K562 (cell line): Measurements from ENCODE around the gene CHMP2A. TPM values are rescaled to one million over a fixed set of nuclear protein-coding genes. Genes with fewer than 3 reads are reported as not detected.

Experiments
- BCOR ChIP-seq: fragments of 450-650 bp; IDR thresholded peaks from 2 replicates; pipeline ENCODE4 v1.6.1; 2016
- BDP1 ChIP-seq: IDR thresholded peaks from 3 replicates; pipeline ENCODE4 v1.6.1; 2011; ENCODE audit not compliant: insufficient read length, insufficient read depth
- E2F6 ChIP-seq, 2 experiments: IDR thresholded peaks; 2 replicates each; pipeline ENCODE4 v1.6.1; 2011; ENCODE audit warnings: borderline replicate concordance in 1 of 2, control low read depth in 1 of 2, low read depth in 1 of 2, low read length in 1 of 2, mild to moderate bottlenecking in 1 of 2, mixed read lengths in 1 of 2, moderate library complexity in 1 of 2; ENCODE audit not compliant: insufficient read depth in 1 of 2, insufficient read length in 1 of 2, poor library complexity in 1 of 2, severe bottlenecking in 1 of 2; ENCODE audit errors: extremely low read depth in 1 of 2
- ESRRB ChIP-seq: fragments of 250-450 bp; sonication (Bioruptor Pico); IDR thresholded peaks from 2 replicates; pipeline ENCODE4 v1.5.0; 2020; ENCODE audit warnings: mild to moderate bottlenecking, moderate library complexity, borderline replicate concordance
- GMEB1 ChIP-seq: fragments of 250-450 bp; sonication (Bioruptor Pico); IDR thresholded peaks from 2 replicates; pipeline ENCODE4 v1.4.0; 2020; ENCODE audit warnings: mild to moderate bottlenecking
- NEUROD1 ChIP-seq: fragments of 150-350 bp; IDR thresholded peaks from 2 replicates; pipeline ENCODE4 v1.6.1; 2014; ENCODE audit warnings: borderline replicate concordance, low read length, low read depth; ENCODE audit not compliant: partially characterized antibody
- PHB ChIP-seq: fragments of 250-450 bp; sonication (Bioruptor Pico); IDR thresholded peaks from 2 replicates; pipeline ENCODE4 v1.5.0; 2021
- RHOXF2B ChIP-seq: fragments of 250-450 bp; sonication (Bioruptor Pico); conservative IDR thresholded peaks from 2 replicates; pipeline ENCODE4 v1.5.1; 2021
- SAP30 ChIP-seq: fragments of 200-600 bp; sonication (generic); IDR thresholded peaks from 2 replicates; pipeline ENCODE4 v1.6.1; 2012; ENCODE audit warnings: borderline replicate concordance, low read depth, mild to moderate bottlenecking, moderate library complexity, low read length, control low read depth, inconsistent platforms; ENCODE audit not compliant: insufficient read depth, poor library complexity, severe bottlenecking
- SMARCA4 ChIP-seq: fragments of 450-650 bp; IDR thresholded peaks from 2 replicates; pipeline ENCODE4 v1.6.1; 2016
- TRIM28 ChIP-seq: fragments of 450-650 bp; IDR thresholded peaks from 2 replicates; pipeline ENCODE4 v1.6.1; 2017
- XRCC5 ChIP-seq: fragments of 200-400 bp; formaldehyde crosslinking; IDR thresholded peaks from 2 replicates; pipeline ENCODE4 v1.6.1; 2017; ENCODE audit warnings: low read depth, mild to moderate bottlenecking, low read length
- ZBED1 ChIP-seq: IDR thresholded peaks from 2 replicates; pipeline ENCODE4 v1.6.1; 2014
- ZBTB26 ChIP-seq: fragments of 450-650 bp; formaldehyde crosslinking; IDR thresholded peaks from 2 replicates; pipeline ENCODE4 v1.4.0; 2022; ENCODE audit warnings: missing genetic modification characterization
- ZNF12 ChIP-seq: sonication (generic); formaldehyde crosslinking; IDR thresholded peaks from 2 replicates; pipeline ENCODE4 v1.4.0; 2020; ENCODE audit warnings: mild to moderate bottlenecking, missing genetic modification reagents
- ZNF239 ChIP-seq: fragments of 250-450 bp; sonication (Bioruptor Pico); IDR thresholded peaks from 2 replicates; pipeline ENCODE4 v1.4.0; 2020; ENCODE audit warnings: mild to moderate bottlenecking
- ZZZ3 ChIP-seq: fragments of 450-650 bp; IDR thresholded peaks from 2 replicates; pipeline ENCODE4 v1.6.1; 2016; ENCODE audit warnings: antibody characterized with exemption, mild to moderate bottlenecking, moderate library complexity
- polyA plus RNA-seq, 8 experiments: library from polyadenylated mRNA; depleted of rRNA in 4 of 8; stranded (reverse) in 5 of 8; unstranded in 3 of 8; fragments of >200 nt; fragmentation: Nextera tagmentation in 2 of 8; fragmentation: Illumina TruSeq in 1 of 8; extraction: Ambion mirVana in 2 of 8; extraction: Trizol in 1 of 8; gene quantifications; 2 replicates each; pipeline versions ENCODE4 v1.2.1 to v1.2.3, GENCODE V29; 2011 to 2014; ENCODE audit warnings: inconsistent platforms in 1 of 8, missing spikeins in 1 of 8
- total RNA-seq, 7 experiments: library from RNA; depleted of rRNA in 6 of 7; stranded (reverse); fragments of >200 nt in 6 of 7; fragmentation: Illumina TruSeq in 2 of 7; extraction: Trizol in 2 of 7; gene quantifications; 2 replicates each; pipeline versions ENCODE4 v1.2.1 to v1.2.3, GENCODE V29; 2011 to 2021; ENCODE audit warnings: low replicate concordance in 1 of 7
- TF ChIP-seq, protein P1 (sequence below): fragments of 450-650 bp; formaldehyde crosslinking; IDR thresholded peaks from 2 replicates; pipeline ENCODE4 v1.4.0; 2022; ENCODE audit warnings: missing genetic modification characterization
- TF ChIP-seq, protein P2 (sequence below): fragments of 250-450 bp; sonication (Bioruptor Pico); IDR thresholded peaks from 2 replicates; pipeline ENCODE4 v1.8.0; 2021; ENCODE audit warnings: borderline replicate concordance, mild to moderate bottlenecking, moderate library complexity; ENCODE audit not compliant: poor library complexity, severe bottlenecking
- TF ChIP-seq, protein P3 (sequence below): fragments of 250-450 bp; sonication (Bioruptor Pico); IDR thresholded peaks from 2 replicates; pipeline ENCODE4 v1.5.1; 2021; ENCODE audit warnings: mild to moderate bottlenecking

The CHMP2A gene
- total and polyA plus RNA-seq, 9 of the 15 experiments (the other 6 are each of a cell fraction or from before 2014, with no cell fraction given): 57.6 to 159 (median 87.2) TPM

GRCh38 chr19:58544591-58545285, 10.2 kb downstream of the CHMP2A start (continued):
- no peak for TF ChIP-seq PHB (CRISPR knock-in tag)
- TF ChIP-seq, protein P1, sequence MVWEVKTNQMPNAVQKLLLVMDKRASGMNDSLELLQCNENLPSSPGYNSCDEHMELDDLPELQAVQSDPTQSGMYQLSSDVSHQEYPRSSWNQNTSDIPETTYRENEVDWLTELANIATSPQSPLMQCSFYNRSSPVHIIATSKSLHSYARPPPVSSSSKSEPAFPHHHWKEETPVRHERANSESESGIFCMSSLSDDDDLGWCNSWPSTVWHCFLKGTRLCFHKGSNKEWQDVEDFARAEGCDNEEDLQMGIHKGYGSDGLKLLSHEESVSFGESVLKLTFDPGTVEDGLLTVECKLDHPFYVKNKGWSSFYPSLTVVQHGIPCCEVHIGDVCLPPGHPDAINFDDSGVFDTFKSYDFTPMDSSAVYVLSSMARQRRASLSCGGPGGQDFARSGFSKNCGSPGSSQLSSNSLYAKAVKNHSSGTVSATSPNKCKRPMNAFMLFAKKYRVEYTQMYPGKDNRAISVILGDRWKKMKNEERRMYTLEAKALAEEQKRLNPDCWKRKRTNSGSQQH (CRISPR knock-in tag): no peak
- TF ChIP-seq, protein P2, sequence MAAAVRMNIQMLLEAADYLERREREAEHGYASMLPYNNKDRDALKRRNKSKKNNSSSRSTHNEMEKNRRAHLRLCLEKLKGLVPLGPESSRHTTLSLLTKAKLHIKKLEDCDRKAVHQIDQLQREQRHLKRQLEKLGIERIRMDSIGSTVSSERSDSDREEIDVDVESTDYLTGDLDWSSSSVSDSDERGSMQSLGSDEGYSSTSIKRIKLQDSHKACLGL (CRISPR knock-in tag): no peak
- TF ChIP-seq SAP30: peak; percentile 83
- TF ChIP-seq NEUROD1: peak; percentile 20
- no peak for TF ChIP-seq SMARCA4
- no peak for TF ChIP-seq TRIM28
- TF ChIP-seq ZNF12 (CRISPR knock-in tag): no peak
- TF ChIP-seq GMEB1 (CRISPR knock-in tag): no peak
- no peak for TF ChIP-seq ESRRB (CRISPR knock-in tag)
- TF ChIP-seq ZNF239 (CRISPR knock-in tag): no peak
- TF ChIP-seq XRCC5: no peak
- TF ChIP-seq ZZZ3: no peak
- no peak for TF ChIP-seq BCOR
- TF ChIP-seq ZBED1: no peak
- no peak for TF ChIP-seq ZBTB26 (CRISPR knock-in tag)
- TF ChIP-seq E2F6 (IDR thresholded peaks at IDR 0.05; ENCODE audit: borderline replicate concordance in 1 of 2, extremely low read depth in 1 of 2, insufficient read depth in 1 of 2, insufficient read length in 1 of 2, low read depth in 1 of 2, low read length in 1 of 2, poor library complexity in 1 of 2, severe bottlenecking in 1 of 2): peak; percentile 12 to 71
- TF ChIP-seq, protein P3, sequence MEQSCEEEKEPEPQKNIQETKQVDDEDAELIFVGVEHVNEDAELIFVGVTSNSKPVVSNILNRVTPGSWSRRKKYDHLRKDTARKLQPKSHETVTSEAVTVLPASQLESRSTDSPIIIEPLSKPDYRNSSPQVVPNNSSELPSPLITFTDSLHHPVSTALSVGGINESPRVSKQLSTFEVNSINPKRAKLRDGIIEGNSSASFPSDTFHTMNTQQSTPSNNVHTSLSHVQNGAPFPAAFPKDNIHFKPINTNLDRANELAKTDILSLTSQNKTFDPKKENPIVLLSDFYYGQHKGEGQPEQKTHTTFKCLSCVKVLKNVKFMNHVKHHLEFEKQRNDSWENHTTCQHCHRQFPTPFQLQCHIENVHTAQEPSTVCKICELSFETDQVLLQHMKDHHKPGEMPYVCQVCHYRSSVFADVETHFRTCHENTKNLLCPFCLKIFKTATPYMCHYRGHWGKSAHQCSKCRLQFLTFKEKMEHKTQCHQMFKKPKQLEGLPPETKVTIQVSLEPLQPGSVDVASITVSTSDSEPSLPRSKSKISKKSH: no peak
- no peak for TF ChIP-seq RHOXF2B
- TF ChIP-seq BDP1: no peak
